Left lung (tissue), 10 donors: ENCODE measurements around the gene DENND6B. TPM values are rescaled to one million over a fixed set of nuclear protein-coding genes. Genes with fewer than 3 reads are reported as not detected.

Source experiments
- ATAC-seq: fragments of 200-7000 bp; cut with Tn5 transposase; one replicate; pipeline ENCODE4 v1.9.1; 2020; ENCODE audit warnings: moderate library complexity
- DNase-seq, 4 donors: peaks; one replicate each; pipeline ENCODE4 v3.0.0-alpha.2; 2013 to 2020
- H3K27ac ChIP-seq, 2 donors: fragments of 200-600 bp; sonication (generic) in 1 of 2; one replicate each; pipeline versions ENCODE4 v1.5.0 to v1.8.0; 2020 to 2021
- H3K27me3 ChIP-seq, 2 donors: fragments of 200-600 bp; sonication (generic) in 1 of 2; one replicate each; pipeline versions ENCODE4 v1.5.0 to v1.8.0; 2020 to 2021
- H3K36me3 ChIP-seq, 2 donors: fragments of 200-600 bp; sonication (generic) in 1 of 2; one replicate each; pipeline versions ENCODE4 v1.5.0 to v1.8.0; 2020 to 2021
- H3K4me1 ChIP-seq, 2 donors: fragments of 200-600 bp; one replicate each; pipeline ENCODE4 v1.8.0; 2021
- H3K4me3 ChIP-seq, 2 donors: fragments of 200-600 bp; sonication (generic) in 1 of 2; one replicate each; pipeline versions ENCODE4 v1.5.0 to v1.8.0; 2020 to 2021; ENCODE audit warnings: mild to moderate bottlenecking in 1 of 2
- H3K9me3 ChIP-seq, 2 donors: fragments of 200-600 bp; sonication (generic) in 1 of 2; one replicate each; pipeline versions ENCODE4 v1.5.0 to v1.8.0; 2020 to 2021
- intact Hi-C, 2 donors: fragments of 100-400 bp; cut with DNase I; formaldehyde crosslinking; loops; one replicate each; pipeline versions ENCODE4 v1.11.2 to v1.14.2; 2022
- polyA plus RNA-seq, 6 donors: library from polyadenylated mRNA; unstranded; fragments of 120-200 nt; gene quantifications; one replicate each; pipeline ENCODE4 v1.2.1, GENCODE V29; 2013; ENCODE audit not compliant: insufficient read length in 6 of 6
- total RNA-seq, 2 donors: library from RNA; stranded (reverse); fragmentation: NEBNext Ultra II Directional; extraction: Animal tissue kit (Norgen Biotek cat#: 25700); gene quantifications; one replicate each; pipeline ENCODE4 v1.2.1, GENCODE V29; 2021
- TF ChIP-seq, protein P1 (sequence below), 2 donors: fragments of 200-600 bp; sonication (generic) in 1 of 2; IDR thresholded peaks; one replicate each; pipeline versions ENCODE4 v1.5.0 to v1.8.0; 2021; ENCODE audit warnings: antibody characterized with exemption in 2 of 2
- donor health status: DM: no; HTN: yes; CAD: no.
- donor health status: DM: no; HTN: no; CAD: no.

Gene DENND6B
- total and polyA plus RNA-seq, 8 donors: 7.3 to 18.8 (median 12.1) TPM

GRCh38 chr22:50311606-50312351, 15.0 kb downstream of the DENND6B start:
- H3K36me3 ChIP-seq: no peaks in the 10 kb centered on the region
- H3K27me3 ChIP-seq: peaks cover 0 to 13% of the 10 kb centered on the region in 2 donors
- H3K27ac ChIP-seq: no peak overlapping the region
- TF ChIP-seq, protein P1, sequence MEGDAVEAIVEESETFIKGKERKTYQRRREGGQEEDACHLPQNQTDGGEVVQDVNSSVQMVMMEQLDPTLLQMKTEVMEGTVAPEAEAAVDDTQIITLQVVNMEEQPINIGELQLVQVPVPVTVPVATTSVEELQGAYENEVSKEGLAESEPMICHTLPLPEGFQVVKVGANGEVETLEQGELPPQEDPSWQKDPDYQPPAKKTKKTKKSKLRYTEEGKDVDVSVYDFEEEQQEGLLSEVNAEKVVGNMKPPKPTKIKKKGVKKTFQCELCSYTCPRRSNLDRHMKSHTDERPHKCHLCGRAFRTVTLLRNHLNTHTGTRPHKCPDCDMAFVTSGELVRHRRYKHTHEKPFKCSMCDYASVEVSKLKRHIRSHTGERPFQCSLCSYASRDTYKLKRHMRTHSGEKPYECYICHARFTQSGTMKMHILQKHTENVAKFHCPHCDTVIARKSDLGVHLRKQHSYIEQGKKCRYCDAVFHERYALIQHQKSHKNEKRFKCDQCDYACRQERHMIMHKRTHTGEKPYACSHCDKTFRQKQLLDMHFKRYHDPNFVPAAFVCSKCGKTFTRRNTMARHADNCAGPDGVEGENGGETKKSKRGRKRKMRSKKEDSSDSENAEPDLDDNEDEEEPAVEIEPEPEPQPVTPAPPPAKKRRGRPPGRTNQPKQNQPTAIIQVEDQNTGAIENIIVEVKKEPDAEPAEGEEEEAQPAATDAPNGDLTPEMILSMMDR (IDR thresholded peaks at IDR 0.05): no peak
- DNase-seq: no peak
- H3K4me3 ChIP-seq: no peak overlapping the region
- intact Hi-C loops: no loop called here
- H3K4me1 ChIP-seq: peaks cover 21 to 35% of the 10 kb centered on the region in 2 donors
- H3K9me3 ChIP-seq: no peaks in the 10 kb centered on the region
- no peak for ATAC-seq

- no peaks in the 10 kb centered on the region for H3K9me3 ChIP-seq
- H3K4me1 ChIP-seq: peaks cover 21 to 39% of the 10 kb centered on the region in 2 donors
- no peak overlapping the region for H3K27ac ChIP-seq
- peaks cover 0 to 20% of the 10 kb centered on the region in 2 donors for H3K27me3 ChIP-seq
- ATAC-seq (no peak), DNase-seq (peak in 1 of 4 donors; percentile 28)
- H3K36me3 ChIP-seq: no peaks in the 10 kb centered on the region
- TF ChIP-seq, protein P1 (IDR thresholded peaks at IDR 0.05): no peak
- H3K4me3 ChIP-seq: no peak overlapping the region
- intact Hi-C loops: no loop called here
These were observed 15.8 kb downstream of the DENND6B start for GRCh38 chr22:50310949-50311444.

DNA sequence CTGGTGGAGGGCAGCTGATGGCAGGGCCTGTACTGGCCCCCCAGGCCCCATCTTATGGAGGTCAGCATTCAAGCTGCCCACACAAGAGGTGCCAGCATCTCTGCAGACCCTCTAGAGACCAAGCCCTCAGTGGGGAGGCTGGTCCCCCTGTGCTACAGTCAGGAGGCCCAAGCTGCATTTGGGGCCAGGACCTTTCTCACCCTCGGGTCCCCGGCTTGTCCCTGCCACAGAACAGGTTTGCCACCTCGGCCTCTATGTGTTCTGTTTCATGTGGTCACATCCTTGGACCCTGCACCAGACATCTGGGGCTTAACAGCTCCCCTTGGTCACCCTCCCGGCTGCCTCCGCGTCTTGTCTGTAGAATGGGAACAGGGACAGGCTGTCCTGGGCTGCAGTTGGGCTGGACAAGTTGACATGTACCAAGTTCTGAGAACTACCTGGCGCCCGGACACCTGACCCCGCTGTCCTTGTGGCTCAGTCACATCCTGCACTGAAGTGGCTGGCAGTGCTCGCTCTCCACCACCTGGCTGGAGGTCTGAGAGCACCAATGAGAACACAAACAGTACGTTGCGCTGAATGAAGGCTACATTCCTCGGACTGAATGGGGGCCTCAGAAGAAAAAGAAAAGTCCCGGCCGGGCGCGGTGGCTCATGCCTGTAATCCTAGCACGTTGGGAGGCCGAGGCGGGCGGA, 16.6 kb downstream of the DENND6B start:
- intact Hi-C loops: no loop called here
- no peaks in the 10 kb centered on the region for H3K36me3 ChIP-seq
- no peak overlapping the region for H3K4me3 ChIP-seq
- ATAC-seq: peak; percentile 51
- H3K27me3 ChIP-seq: peaks cover 0 to 26% of the 10 kb centered on the region in 2 donors
- H3K4me1 ChIP-seq: peaks cover 29 to 46% of the 10 kb centered on the region in 2 donors
- peak in 2 of 4 donors; percentile 64 to 82 for DNase-seq
- H3K9me3 ChIP-seq: no peaks in the 10 kb centered on the region
- TF ChIP-seq, protein P1 (IDR thresholded peaks at IDR 0.05): no peak
- H3K27ac ChIP-seq: peak overlapping the region; percentile 46 to 80

GRCh38 chr22:50309601-50309991, 17.2 kb downstream of the DENND6B start:
- Histone ChIP-seq H3K27me3 (peaks cover 0 to 26% of the 10 kb centered on the region in 2 donors), H3K4me3 (no peak overlapping the region), H3K4me1 (peaks cover 35 to 46% of the 10 kb centered on the region in 2 donors), H3K9me3 (no peaks in the 10 kb centered on the region), H3K36me3 (no peaks in the 10 kb centered on the region), H3K27ac (peak overlapping the region; percentile 80 to 81)
- ATAC-seq: no peak
- intact Hi-C loops: no loop called here
- TF ChIP-seq, protein P1 (IDR thresholded peaks at IDR 0.05): no peak
- DNase-seq: peak in 1 of 4 donors; percentile 26
